B cell (primary cell): Measurements from ENCODE around the gene SPATA2L. TPM values are rescaled to one million over a fixed set of nuclear protein-coding genes. Genes with fewer than 3 reads are reported as not detected.
A peak's percentile ranks its signal among the peaks of the same experiment; 100 is the strongest.

Source experiments
- ATAC-seq: fragments of 200-7000 bp; cut with Tn5 transposase; one replicate; pipeline ENCODE4 v1.10.0; 2021; ENCODE audit warnings: low read depth, mild to moderate bottlenecking, moderate number of reproducible peaks, moderate library complexity
- CTCF ChIA-PET: fragments of 350-600 bp; sonication (Branson Sonifier 250); formaldehyde crosslinking; loops from one replicate; lab custom pipeline; 2021; ENCODE audit warnings: antibody characterized with exemption, inconsistent platforms; lab: Charles Lee
- POLR2A ChIA-PET: fragments of 350-600 bp; sonication (Branson Sonifier 250); formaldehyde crosslinking; loops from one replicate; lab custom pipeline; 2021; ENCODE audit warnings: antibody characterized with exemption; lab: Charles Lee
- DNase-seq: peaks from one replicate; pipeline ENCODE4 v3.0.0; 2013
- H2AFZ ChIP-seq: 2 replicates; pipeline ENCODE4 v1.6.1; 2012; ENCODE audit warnings: mild to moderate bottlenecking, low read depth, low read length; ENCODE audit not compliant: insufficient read depth, poor library complexity, severe bottlenecking
- H3K27ac ChIP-seq, 2 donors: 1 replicate in 1 of 2; 2 replicates in 1 of 2; pipeline ENCODE4 v1.5.1; 2012 to 2013; ENCODE audit warnings: low read length in 2 of 2, mild to moderate bottlenecking in 2 of 2, moderate library complexity in 1 of 2
- H3K27me3 ChIP-seq, 4 experiments: fragments of 200-600 bp in 1 of 4; sonication (generic) in 1 of 4; replicated peaks in 1 of 4; 1 replicate in 2 of 4; 2 replicates in 2 of 4; pipeline versions ENCODE4 v1.6.1 to v1.7.0; 2013 to 2016; ENCODE audit warnings: low read length in 3 of 4, mild to moderate bottlenecking in 2 of 4, mixed read lengths in 1 of 4, moderate library complexity in 1 of 4; ENCODE audit not compliant: insufficient read depth in 4 of 4, control insufficient read depth in 3 of 4; ENCODE audit errors: control extremely low read depth in 1 of 4
- H3K36me3 ChIP-seq, 2 experiments: replicated peaks in 1 of 2; 1 replicate in 1 of 2; 2 replicates in 1 of 2; pipeline versions ENCODE4 v1.6.1 to v1.7.1; 2013; ENCODE audit warnings: low read length in 1 of 2; ENCODE audit not compliant: insufficient read depth in 2 of 2, control insufficient read depth in 1 of 2; ENCODE audit errors: control extremely low read depth in 1 of 2, extremely low read depth in 1 of 2
- H3K4me1 ChIP-seq, 2 donors: fragments of 200-600 bp in 1 of 2; sonication (generic) in 1 of 2; 1 replicate in 1 of 2; 2 replicates in 1 of 2; pipeline versions ENCODE4 v1.5.1 to v1.6.1; 2013 to 2017; ENCODE audit warnings: low read length in 2 of 2; ENCODE audit not compliant: control insufficient read depth in 2 of 2, insufficient read depth in 2 of 2
- H3K4me2 ChIP-seq: replicated peaks from 2 replicates; pipeline ENCODE3; 2012; ENCODE audit warnings: mild to moderate bottlenecking, low read depth, low read length; ENCODE audit not compliant: poor library complexity, severe bottlenecking
- H3K4me3 ChIP-seq, 5 experiments: fragments of 200-600 bp in 1 of 5; sonication (generic) in 1 of 5; 1 replicate in 3 of 5; 2 replicates in 2 of 5; pipeline versions ENCODE4 v1.5.1 to v1.7.0; 2011 to 2016; ENCODE audit warnings: low read length in 4 of 5, mild to moderate bottlenecking in 4 of 5, low read depth in 2 of 5, control low read depth in 1 of 5, moderate library complexity in 1 of 5; ENCODE audit not compliant: insufficient read depth in 1 of 5; ENCODE audit errors: control extremely low read depth in 1 of 5, extremely low read depth in 1 of 5
- H3K79me2 ChIP-seq: fragments of 200-600 bp; sonication (generic); one replicate; pipeline ENCODE4 v1.6.0; 2016; ENCODE audit warnings: low read length; ENCODE audit not compliant: control insufficient read depth, insufficient read depth
- H3K9ac ChIP-seq: fragments of 200-600 bp; sonication (generic); 2 replicates; pipeline ENCODE4 v1.6.1; 2017; ENCODE audit warnings: mild to moderate bottlenecking, low read length, moderate library complexity
- H3K9me3 ChIP-seq, 3 donors: one replicate each; pipeline versions ENCODE4 v1.6.1 to v1.7.1; 2013; ENCODE audit warnings: low read length in 2 of 3; ENCODE audit not compliant: control insufficient read depth in 2 of 3, insufficient read depth in 1 of 3; ENCODE audit errors: control extremely low read depth in 1 of 3
- H4K20me1 ChIP-seq: 2 replicates; pipeline ENCODE4 v1.6.0; 2012; ENCODE audit warnings: mild to moderate bottlenecking, low read length; ENCODE audit not compliant: insufficient read depth, control insufficient read depth, poor library complexity, severe bottlenecking
- H3K27ac Mint-ChIP-seq: one replicate; pipeline ENCODE4 v1.8.0; 2021; ENCODE audit warnings: mixed read lengths
- H3K27me3 Mint-ChIP-seq: one replicate; pipeline ENCODE4 v1.8.0; 2021; ENCODE audit warnings: mixed read lengths
- H3K4me1 Mint-ChIP-seq: one replicate; pipeline ENCODE4 v1.8.0; 2021; ENCODE audit warnings: mixed read lengths
- H3K4me3 Mint-ChIP-seq: one replicate; pipeline ENCODE4 v1.8.0; 2021; ENCODE audit warnings: mixed read lengths
- H3K9me3 Mint-ChIP-seq: one replicate; pipeline ENCODE4 v1.8.0; 2022; ENCODE audit warnings: mixed read lengths; ENCODE audit not compliant: insufficient read depth
- EZH2 ChIP-seq: IDR thresholded peaks from 2 replicates; pipeline ENCODE4 v1.6.1; 2012; ENCODE audit warnings: borderline replicate concordance, low read depth, mild to moderate bottlenecking, moderate library complexity, low read length; ENCODE audit not compliant: insufficient read depth, poor library complexity, severe bottlenecking
- WGBS: methylation state at CpG from one replicate; pipeline ENCODE4 v1.1.5; 2013; ENCODE audit warnings: missing lambda C conversion rate; ENCODE audit not compliant: insufficient coverage; 5-methylcytosine and 5-hydroxymethylcytosine counted together
- intact Hi-C: fragments of 100-400 bp; cut with micrococcal nuclease; formaldehyde crosslinking; loops from one replicate; pipeline ENCODE4 v1.10.0; 2022
- polyA plus RNA-seq: library from polyadenylated mRNA; depleted of rRNA; stranded (reverse); fragments of >200 nt; gene quantifications from 2 replicates; pipeline ENCODE4 v1.2.3, GENCODE V29; 2012
- total RNA-seq, 2 donors: library from RNA; stranded (reverse); fragments of 120-200 nt in 1 of 2; gene quantifications; 1 replicate in 1 of 2; 2 replicates in 1 of 2; pipeline versions ENCODE4 v1.2.3 to v1.2.4, GENCODE V29; 2013 to 2022
- TF ChIP-seq, protein P1 (sequence below): fragments of 200-600 bp; IDR thresholded peaks from one replicate; pipeline ENCODE4 v1.8.0; 2022; ENCODE audit warnings: antibody characterized with exemption, mild to moderate bottlenecking

Gene SPATA2L
- total and polyA plus RNA-seq, 2 donors (not counting 1 experiment from before 2014, with no cell fraction given) = 16.4 to 32.1 TPM

DNA sequence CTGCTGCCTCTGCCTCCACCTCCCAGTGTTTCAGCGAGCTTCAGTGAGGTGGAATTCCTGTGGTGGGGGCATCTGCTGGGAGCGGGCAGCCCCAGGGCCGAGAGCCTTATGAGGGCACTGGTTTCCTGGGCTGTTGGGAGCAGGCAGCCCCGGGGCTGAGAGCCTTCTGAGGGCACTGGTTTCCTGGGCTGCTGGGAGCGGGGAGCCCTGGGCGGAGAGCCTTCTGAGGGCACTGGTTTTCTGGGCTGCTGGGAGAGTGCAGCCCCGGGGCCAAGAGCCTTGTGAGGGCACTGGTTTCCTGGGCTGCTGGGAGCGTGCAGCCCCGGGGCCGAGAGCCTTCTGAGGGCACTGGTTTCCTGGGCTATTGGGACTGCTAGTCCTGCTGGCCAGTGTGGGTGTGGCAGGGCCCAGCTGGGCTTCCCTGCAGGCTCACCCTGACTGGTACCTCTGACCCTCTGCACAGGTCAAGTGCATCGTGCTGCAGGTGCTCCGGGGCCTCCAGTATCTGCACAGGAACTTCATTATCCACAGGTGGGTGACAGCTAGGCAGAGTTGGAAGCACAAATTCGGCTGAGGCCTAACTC, 9.4 kb downstream of the SPATA2L start:
- peaks cover 2 to 38% of the 10 kb centered on the region in 2 experiments for H3K36me3 ChIP-seq
- Mint-ChIP-seq H3K27me3 (no peaks in the 10 kb centered on the region), H3K4me3 (no peak overlapping the region), H3K27ac (no peak overlapping the region), H3K9me3 (no peaks in the 10 kb centered on the region), H3K4me1 (peaks cover 15% of the 10 kb centered on the region)
- H3K4me2 ChIP-seq = no peak overlapping the region
- H3K27me3 ChIP-seq = no peaks in the 10 kb centered on the region
- peaks cover 31% of the 10 kb centered on the region for H3K79me2 ChIP-seq
- POLR2A ChIA-PET = no interaction called here
- no peak overlapping the region for H2AFZ ChIP-seq
- no peak overlapping the region for H3K4me3 ChIP-seq
- no peak overlapping the region for H3K9ac ChIP-seq
- H3K27ac ChIP-seq = no peak overlapping the region
- peaks cover 36% of the 10 kb centered on the region for H4K20me1 ChIP-seq
- ATAC-seq (no peak), DNase-seq (no peak)
- TF ChIP-seq EZH2 = no peak
- TF ChIP-seq, protein P1, sequence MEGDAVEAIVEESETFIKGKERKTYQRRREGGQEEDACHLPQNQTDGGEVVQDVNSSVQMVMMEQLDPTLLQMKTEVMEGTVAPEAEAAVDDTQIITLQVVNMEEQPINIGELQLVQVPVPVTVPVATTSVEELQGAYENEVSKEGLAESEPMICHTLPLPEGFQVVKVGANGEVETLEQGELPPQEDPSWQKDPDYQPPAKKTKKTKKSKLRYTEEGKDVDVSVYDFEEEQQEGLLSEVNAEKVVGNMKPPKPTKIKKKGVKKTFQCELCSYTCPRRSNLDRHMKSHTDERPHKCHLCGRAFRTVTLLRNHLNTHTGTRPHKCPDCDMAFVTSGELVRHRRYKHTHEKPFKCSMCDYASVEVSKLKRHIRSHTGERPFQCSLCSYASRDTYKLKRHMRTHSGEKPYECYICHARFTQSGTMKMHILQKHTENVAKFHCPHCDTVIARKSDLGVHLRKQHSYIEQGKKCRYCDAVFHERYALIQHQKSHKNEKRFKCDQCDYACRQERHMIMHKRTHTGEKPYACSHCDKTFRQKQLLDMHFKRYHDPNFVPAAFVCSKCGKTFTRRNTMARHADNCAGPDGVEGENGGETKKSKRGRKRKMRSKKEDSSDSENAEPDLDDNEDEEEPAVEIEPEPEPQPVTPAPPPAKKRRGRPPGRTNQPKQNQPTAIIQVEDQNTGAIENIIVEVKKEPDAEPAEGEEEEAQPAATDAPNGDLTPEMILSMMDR = no peak
- no peaks in the 10 kb centered on the region for H3K9me3 ChIP-seq
- CTCF ChIA-PET = no interaction called here
- intact Hi-C loops = no loop called here
- WGBS = 93% methylated on average over 13 of the region's 13 CpGs
- peaks cover 13 to 23% of the 10 kb centered on the region in 2 donors for H3K4me1 ChIP-seq

- intact Hi-C loops = no loop called here
- no peak overlapping the region for H3K9ac ChIP-seq
- no peak overlapping the region for H3K4me2 ChIP-seq
- ATAC-seq (no peak), DNase-seq (peak; percentile 23)
- Mint-ChIP-seq H3K4me1 (peaks cover 16% of the 10 kb centered on the region), H3K9me3 (no peaks in the 10 kb centered on the region), H3K4me3 (no peak overlapping the region), H3K27ac (no peak overlapping the region), H3K27me3 (no peaks in the 10 kb centered on the region)
- TF ChIP-seq, protein P1 = no peak
- TF ChIP-seq EZH2 = no peak
- CTCF ChIA-PET = no interaction called here
- H4K20me1 ChIP-seq = peaks cover 29% of the 10 kb centered on the region
- POLR2A ChIA-PET = no interaction called here
- peaks cover 2 to 35% of the 10 kb centered on the region in 2 experiments for H3K36me3 ChIP-seq
- H3K9me3 ChIP-seq = no peaks in the 10 kb centered on the region
- 94% methylated on average over 17 of the region's 21 CpGs for WGBS
- no peak overlapping the region for H2AFZ ChIP-seq
- no peak overlapping the region for H3K4me3 ChIP-seq
- H3K27ac ChIP-seq = no peak overlapping the region
- H3K79me2 ChIP-seq = peaks cover 32% of the 10 kb centered on the region
- H3K4me1 ChIP-seq = peaks cover 9 to 18% of the 10 kb centered on the region in 2 donors
- H3K27me3 ChIP-seq = no peaks in the 10 kb centered on the region
Observed at GRCh38 chr16:89691231-89691985, 10.1 kb downstream of the SPATA2L start.
